Ishikawa (cell line): ENCODE results near the gene ABCG1.

Experiments
- CEBPB ChIP-seq: IDR thresholded peaks from 2 replicates; pipeline ENCODE4 v1.6.1; 2012
- CREB1 ChIP-seq: IDR thresholded peaks from 2 replicates; pipeline ENCODE4 v1.6.1; 2012; ENCODE audit warnings: low read depth
- EGR1 ChIP-seq: IDR thresholded peaks from 2 replicates; pipeline ENCODE4 v1.6.1; 2012
- EP300 ChIP-seq: IDR thresholded peaks from 2 replicates; pipeline ENCODE4 v1.6.1; 2012; ENCODE audit warnings: borderline replicate concordance
- FOXM1 ChIP-seq: IDR thresholded peaks from 2 replicates; pipeline ENCODE4 v1.6.1; 2012; ENCODE audit warnings: low read depth, borderline replicate concordance
- NFIC ChIP-seq: IDR thresholded peaks from 2 replicates; pipeline ENCODE4 v1.6.1; 2012
- RAD21 ChIP-seq: IDR thresholded peaks from 2 replicates; pipeline ENCODE4 v1.6.1; 2012; ENCODE audit warnings: low read depth
- TAF1 ChIP-seq: IDR thresholded peaks from 2 replicates; pipeline ENCODE4 v1.6.1; 2012; ENCODE audit warnings: low read depth, mild to moderate bottlenecking
- TCF12 ChIP-seq: IDR thresholded peaks from 2 replicates; pipeline ENCODE4 v1.6.1; 2012; ENCODE audit warnings: low read depth
- TEAD4 ChIP-seq: IDR thresholded peaks from 2 replicates; pipeline ENCODE4 v1.6.1; 2012
- YY1 ChIP-seq: IDR thresholded peaks from 2 replicates; pipeline ENCODE4 v1.6.1; 2012; ENCODE audit warnings: low read depth
- ZBTB7A ChIP-seq: IDR thresholded peaks from 2 replicates; pipeline ENCODE4 v1.6.1; 2012; ENCODE audit warnings: low read depth
- TF ChIP-seq, protein P1 (sequence below): IDR thresholded peaks from 2 replicates; pipeline ENCODE4 v1.6.1; 2012; ENCODE audit warnings: low read depth, mild to moderate bottlenecking
- TF ChIP-seq, protein P2 (sequence below): IDR thresholded peaks from 2 replicates; pipeline ENCODE4 v1.6.1; 2012
- TF ChIP-seq, protein P3 (sequence below): IDR thresholded peaks from 2 replicates; pipeline ENCODE4 v1.6.1; 2012

The ABCG1 gene

DNA sequence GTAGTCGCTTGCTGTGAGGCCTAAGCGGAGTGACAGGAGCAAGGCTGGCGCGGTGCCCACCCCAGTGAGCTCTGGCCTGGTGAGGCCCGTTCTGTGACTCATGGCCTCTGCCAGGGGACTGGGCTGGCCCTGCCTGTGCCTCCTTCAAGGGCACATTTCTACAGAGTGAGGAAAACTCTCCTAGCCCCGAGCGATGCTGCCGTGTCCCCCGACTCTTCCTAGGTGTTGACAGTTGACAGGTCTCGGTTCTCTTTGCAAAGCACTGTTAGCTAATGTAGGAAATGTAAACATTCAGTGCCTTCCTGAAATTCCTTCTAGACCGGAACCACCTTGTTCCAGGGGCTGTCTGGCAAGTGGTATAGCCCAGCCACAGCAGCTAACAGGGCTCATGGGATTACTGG is 43.9 kb downstream of the ABCG1 start:
- TF ChIP-seq EGR1 (no peak), RAD21 (no peak), FOXM1 (no peak), EP300 (no peak)

DNA sequence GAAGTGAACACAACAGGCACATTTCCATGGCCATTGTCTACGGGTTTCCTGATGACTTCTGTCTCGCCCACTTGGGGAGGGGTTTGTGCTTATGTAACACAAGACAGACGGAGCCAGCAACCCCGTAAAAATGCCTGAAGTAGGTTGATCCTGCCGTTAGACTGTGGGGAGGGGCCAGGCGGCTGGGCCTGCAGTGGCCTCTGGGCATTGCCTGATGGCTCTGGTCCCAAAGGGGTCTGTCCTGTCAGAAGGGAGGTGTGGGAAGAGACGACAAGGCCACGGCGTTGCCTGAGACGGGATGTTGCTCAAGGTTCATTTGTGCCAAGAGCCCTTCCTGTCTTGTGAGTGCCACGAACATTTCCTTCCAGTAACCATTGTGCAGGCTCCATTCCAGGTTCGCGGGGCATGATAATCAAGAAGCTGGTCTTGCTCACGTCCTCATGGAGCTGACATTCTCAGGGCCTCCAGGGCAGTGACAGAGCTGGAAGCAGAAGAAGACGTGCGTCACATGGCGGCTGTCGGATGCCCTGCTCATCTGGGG is 44.7 kb downstream of the ABCG1 start:
- TF ChIP-seq, protein P1, sequence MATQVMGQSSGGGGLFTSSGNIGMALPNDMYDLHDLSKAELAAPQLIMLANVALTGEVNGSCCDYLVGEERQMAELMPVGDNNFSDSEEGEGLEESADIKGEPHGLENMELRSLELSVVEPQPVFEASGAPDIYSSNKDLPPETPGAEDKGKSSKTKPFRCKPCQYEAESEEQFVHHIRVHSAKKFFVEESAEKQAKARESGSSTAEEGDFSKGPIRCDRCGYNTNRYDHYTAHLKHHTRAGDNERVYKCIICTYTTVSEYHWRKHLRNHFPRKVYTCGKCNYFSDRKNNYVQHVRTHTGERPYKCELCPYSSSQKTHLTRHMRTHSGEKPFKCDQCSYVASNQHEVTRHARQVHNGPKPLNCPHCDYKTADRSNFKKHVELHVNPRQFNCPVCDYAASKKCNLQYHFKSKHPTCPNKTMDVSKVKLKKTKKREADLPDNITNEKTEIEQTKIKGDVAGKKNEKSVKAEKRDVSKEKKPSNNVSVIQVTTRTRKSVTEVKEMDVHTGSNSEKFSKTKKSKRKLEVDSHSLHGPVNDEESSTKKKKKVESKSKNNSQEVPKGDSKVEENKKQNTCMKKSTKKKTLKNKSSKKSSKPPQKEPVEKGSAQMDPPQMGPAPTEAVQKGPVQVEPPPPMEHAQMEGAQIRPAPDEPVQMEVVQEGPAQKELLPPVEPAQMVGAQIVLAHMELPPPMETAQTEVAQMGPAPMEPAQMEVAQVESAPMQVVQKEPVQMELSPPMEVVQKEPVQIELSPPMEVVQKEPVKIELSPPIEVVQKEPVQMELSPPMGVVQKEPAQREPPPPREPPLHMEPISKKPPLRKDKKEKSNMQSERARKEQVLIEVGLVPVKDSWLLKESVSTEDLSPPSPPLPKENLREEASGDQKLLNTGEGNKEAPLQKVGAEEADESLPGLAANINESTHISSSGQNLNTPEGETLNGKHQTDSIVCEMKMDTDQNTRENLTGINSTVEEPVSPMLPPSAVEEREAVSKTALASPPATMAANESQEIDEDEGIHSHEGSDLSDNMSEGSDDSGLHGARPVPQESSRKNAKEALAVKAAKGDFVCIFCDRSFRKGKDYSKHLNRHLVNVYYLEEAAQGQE, result no peak
- TF ChIP-seq CREB1, result no peak
- no peak for TF ChIP-seq FOXM1
- TF ChIP-seq YY1, result no peak
- TF ChIP-seq, protein P2, sequence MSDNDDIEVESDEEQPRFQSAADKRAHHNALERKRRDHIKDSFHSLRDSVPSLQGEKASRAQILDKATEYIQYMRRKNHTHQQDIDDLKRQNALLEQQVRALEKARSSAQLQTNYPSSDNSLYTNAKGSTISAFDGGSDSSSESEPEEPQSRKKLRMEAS, result no peak
- TF ChIP-seq EP300, result no peak
- no peak for TF ChIP-seq NFIC
- TF ChIP-seq TEAD4, result no peak
- no peak for TF ChIP-seq TAF1
- TF ChIP-seq CEBPB, result no peak
- TF ChIP-seq RAD21, result no peak
- no peak for TF ChIP-seq EGR1
- no peak for TF ChIP-seq ZBTB7A
- TF ChIP-seq, protein P3, sequence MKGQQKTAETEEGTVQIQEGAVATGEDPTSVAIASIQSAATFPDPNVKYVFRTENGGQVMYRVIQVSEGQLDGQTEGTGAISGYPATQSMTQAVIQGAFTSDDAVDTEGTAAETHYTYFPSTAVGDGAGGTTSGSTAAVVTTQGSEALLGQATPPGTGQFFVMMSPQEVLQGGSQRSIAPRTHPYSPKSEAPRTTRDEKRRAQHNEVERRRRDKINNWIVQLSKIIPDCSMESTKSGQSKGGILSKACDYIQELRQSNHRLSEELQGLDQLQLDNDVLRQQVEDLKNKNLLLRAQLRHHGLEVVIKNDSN, result no peak
- TF ChIP-seq TCF12, result no peak

DNA sequence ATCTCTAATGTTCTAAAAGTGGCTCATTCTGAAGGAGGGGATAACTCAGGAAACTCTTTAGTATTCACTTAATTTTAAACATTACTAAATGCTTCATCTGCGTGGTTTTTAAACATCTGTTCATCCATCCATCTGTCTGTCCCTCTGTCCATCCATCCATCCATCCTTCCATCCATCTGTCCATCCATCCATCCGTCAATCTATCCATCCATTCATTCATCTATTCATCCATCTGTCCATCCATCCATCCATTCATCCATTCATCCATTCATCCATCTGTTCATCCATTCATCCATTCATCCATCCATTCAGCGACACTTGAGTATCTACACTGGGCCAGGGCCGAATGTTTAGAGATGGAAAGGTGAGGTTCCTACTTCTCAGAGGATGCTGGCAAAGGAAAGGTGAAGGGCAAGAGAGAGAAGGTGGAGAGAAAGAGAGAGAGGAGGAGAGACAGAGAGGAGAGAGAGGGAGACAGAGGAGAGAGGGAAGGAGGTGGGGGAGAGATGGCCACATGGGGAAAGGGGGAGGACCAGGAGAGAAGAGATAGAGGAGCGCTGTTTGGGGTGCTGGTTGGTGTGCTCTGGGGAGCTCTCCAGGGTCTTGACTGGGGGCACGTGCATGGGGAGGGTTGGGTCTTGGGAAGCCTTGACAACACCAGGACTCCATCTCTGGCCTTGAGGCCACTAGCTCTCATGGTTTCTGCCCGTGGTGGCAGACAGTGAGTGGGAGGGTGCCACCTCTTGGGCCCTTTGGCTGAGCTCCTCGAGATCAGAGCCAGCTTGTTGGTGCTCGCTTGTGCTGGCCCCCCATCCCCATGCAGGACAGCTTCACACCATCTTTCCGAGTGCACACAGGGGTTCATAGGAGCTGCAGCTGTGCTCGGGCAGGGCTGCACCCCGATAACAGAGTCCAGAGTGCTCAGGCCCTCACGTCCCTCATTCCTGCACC is 45.6 kb downstream of the ABCG1 start:
- TF ChIP-seq, protein P3, result no peak
- TF ChIP-seq TAF1, result no peak
- no peak for TF ChIP-seq CEBPB
- no peak for TF ChIP-seq TCF12
- no peak for TF ChIP-seq EGR1
- no peak for TF ChIP-seq RAD21
- TF ChIP-seq, protein P1, result peak; percentile 49; the same call in 1 of the 2 replicates

DNA sequence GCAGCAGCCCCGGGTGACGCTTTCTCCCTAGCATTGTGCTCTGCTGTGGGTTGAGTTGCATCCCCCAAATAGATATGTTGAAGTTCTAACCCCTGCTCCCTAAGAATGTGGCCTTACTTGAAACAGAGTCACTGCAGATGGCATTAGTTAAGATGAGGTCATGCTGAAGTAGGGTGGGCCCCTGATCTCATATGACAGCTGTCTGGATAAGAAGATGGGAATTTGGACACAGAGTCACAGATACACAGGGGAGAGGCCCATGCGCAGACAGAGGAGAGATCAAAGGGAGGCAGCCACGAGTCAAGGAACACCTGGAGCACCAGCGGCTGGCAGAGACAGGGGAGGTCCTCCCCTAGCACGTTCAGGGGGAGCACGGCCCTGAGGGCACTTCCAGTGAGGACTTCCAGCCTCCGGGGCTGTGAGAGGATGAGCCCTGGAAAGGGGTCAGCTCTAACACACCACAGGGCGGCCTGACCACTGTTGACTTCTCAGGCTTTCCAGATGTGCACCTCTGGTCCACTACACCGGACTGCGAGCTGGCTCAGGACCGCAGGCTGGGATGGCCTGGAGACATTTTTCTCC is 46.4 kb downstream of the ABCG1 start:
- TF ChIP-seq YY1 (no peak), TAF1 (no peak), TEAD4 (no peak), CEBPB (no peak), NFIC (no peak), EGR1 (no peak), RAD21 (no peak), TCF12 (no peak), EP300 (no peak), ZBTB7A (no peak), FOXM1 (no peak), CREB1 (no peak)
- TF ChIP-seq, protein P1, result no peak
- TF ChIP-seq, protein P2, result no peak
- TF ChIP-seq, protein P3, result no peak
